IMR-90 (cell line): Measurements from ENCODE around the gene MEGF11. TPM values are rescaled to one million over a fixed set of nuclear protein-coding genes. Genes with fewer than 3 reads are reported as not detected.

ENCODE experiments used
- ATAC-seq: fragments of 200-7000 bp; cut with Tn5 transposase; 2 replicates; pipeline ENCODE4 v1.9.1; 2020; ENCODE audit warnings: low read depth, mild to moderate bottlenecking, moderate library complexity
- BruUV-seq: library from RNA; stranded (reverse); fragments of 400-500 nt; replicated peaks from 2 replicates; lab custom pipeline; 2021; lab: Mats Ljungman, UMichigan
- CTCF ChIA-PET: fragments of 300-600 bp; formaldehyde crosslinking; extraction: SDS; loops from one replicate; lab custom pipeline; 2021; ENCODE audit warnings: antibody characterized with exemption; lab: Yijun Ruan, JAX
- POLR2A ChIA-PET: fragments of 300-600 bp; sonication (Branson Sonifier 250); formaldehyde crosslinking; loops from one replicate; lab custom pipeline; 2022; ENCODE audit warnings: antibody characterized with exemption; ENCODE audit not compliant: unreplicated experiment; lab: Charles Lee
- DNase-seq: peaks from one replicate; pipeline ENCODE4 v3.0.0; 2013
- H2AFZ ChIP-seq: replicated peaks from 2 replicates; pipeline ENCODE3; 2013; ENCODE audit warnings: low read length, mild to moderate bottlenecking; ENCODE audit not compliant: poor library complexity
- H2AK5ac ChIP-seq: 2 replicates; pipeline ENCODE4 v1.6.1; 2013; ENCODE audit warnings: low read depth, low read length, inconsistent platforms
- H2AK9ac ChIP-seq: replicated peaks from 2 replicates; pipeline ENCODE3; 2013; ENCODE audit warnings: mild to moderate bottlenecking, low read depth, low read length, moderate library complexity; ENCODE audit not compliant: poor library complexity
- H2BK120ac ChIP-seq: 2 replicates; pipeline ENCODE4 v1.6.1; 2013; ENCODE audit warnings: low read depth, low read length, inconsistent platforms
- H2BK15ac ChIP-seq: 3 replicates; pipeline ENCODE4 v1.6.1; 2013; ENCODE audit warnings: low read depth, low read length, inconsistent platforms
- H2BK20ac ChIP-seq: 2 replicates; pipeline ENCODE4 v1.6.1; 2013; ENCODE audit warnings: low read depth, mild to moderate bottlenecking, inconsistent platforms, low read length, moderate library complexity
- H2BK5ac ChIP-seq: 2 replicates; pipeline ENCODE4 v1.6.1; 2013; ENCODE audit warnings: mild to moderate bottlenecking, low read depth, low read length, inconsistent platforms; ENCODE audit not compliant: poor library complexity, severe bottlenecking
- H3K14ac ChIP-seq: replicated peaks from 2 replicates; pipeline ENCODE4 v1.6.1; 2013; ENCODE audit warnings: low read depth, low read length, inconsistent platforms
- H3K18ac ChIP-seq: 2 replicates; pipeline ENCODE4 v1.6.1; 2013; ENCODE audit warnings: low read depth, low read length, control low read depth
- H3K23ac ChIP-seq: 2 replicates; pipeline ENCODE4 v1.6.1; 2013; ENCODE audit warnings: low read depth, low read length, inconsistent platforms
- H3K27ac ChIP-seq: 2 replicates; pipeline ENCODE4 v1.5.1; 2013; ENCODE audit warnings: mild to moderate bottlenecking, control low read depth, low read length; ENCODE audit not compliant: insufficient read depth
- H3K27me3 ChIP-seq: 2 replicates; pipeline ENCODE4 v1.6.1; 2013; ENCODE audit warnings: low read length; ENCODE audit not compliant: control insufficient read depth, insufficient read depth
- H3K36me3 ChIP-seq: 2 replicates; pipeline ENCODE4 v1.6.1; 2013; ENCODE audit warnings: low read length, mixed read lengths; ENCODE audit not compliant: control insufficient read depth, insufficient read depth
- H3K4ac ChIP-seq: 2 replicates; pipeline ENCODE4 v1.6.1; 2013; ENCODE audit warnings: low read depth, low read length, inconsistent platforms
- H3K4me1 ChIP-seq: 2 replicates; pipeline ENCODE4 v1.6.1; 2013; ENCODE audit warnings: low read length, mixed read lengths; ENCODE audit not compliant: control insufficient read depth, insufficient read depth
- H3K4me2 ChIP-seq: 2 replicates; pipeline ENCODE4 v1.6.1; 2013; ENCODE audit warnings: low read depth, mild to moderate bottlenecking, control low read depth, low read length, moderate library complexity
- H3K4me3 ChIP-seq: 2 replicates; pipeline ENCODE4 v1.5.1; 2013; ENCODE audit warnings: low read depth, mild to moderate bottlenecking, control low read depth, low read length, moderate library complexity; ENCODE audit not compliant: insufficient read depth
- H3K56ac ChIP-seq: 2 replicates; pipeline ENCODE4 v1.6.1; 2013; ENCODE audit warnings: low read length, inconsistent platforms; ENCODE audit not compliant: insufficient read depth; ENCODE audit errors: extremely low read depth
- H3K79me1 ChIP-seq, 2 experiments: 2 replicates each; pipeline ENCODE4 v1.6.1; 2013; ENCODE audit warnings: low read length in 2 of 2, inconsistent platforms in 1 of 2, low read depth in 1 of 2
- H3K9ac ChIP-seq: 2 replicates; pipeline ENCODE4 v1.6.1; 2013; ENCODE audit warnings: low read depth, low read length, control low read depth
- H3K9me1 ChIP-seq: 2 replicates; pipeline ENCODE4 v1.6.1; 2013; ENCODE audit warnings: low read length, inconsistent platforms; ENCODE audit not compliant: insufficient read depth
- H3K9me3 ChIP-seq: 2 replicates; pipeline ENCODE4 v1.6.1; 2013; ENCODE audit warnings: low read length; ENCODE audit not compliant: control insufficient read depth, insufficient read depth
- H4K20me1 ChIP-seq: 2 replicates; pipeline ENCODE4 v1.6.1; 2013; ENCODE audit warnings: low read length, inconsistent platforms; ENCODE audit not compliant: insufficient read depth
- H4K5ac ChIP-seq: 2 replicates; pipeline ENCODE4 v1.6.1; 2013; ENCODE audit warnings: mild to moderate bottlenecking, low read depth, low read length, control low read depth
- H4K8ac ChIP-seq, 2 experiments: 2 replicates each; pipeline ENCODE4 v1.6.1; 2013; ENCODE audit warnings: low read depth in 2 of 2, low read length in 2 of 2, control low read depth in 1 of 2, inconsistent platforms in 1 of 2
- H4K91ac ChIP-seq: 2 replicates; pipeline ENCODE4 v1.6.1; 2013; ENCODE audit warnings: low read depth, low read length, inconsistent platforms; ENCODE audit not compliant: insufficient read depth
- FOS ChIP-seq: fragments of 150-350 bp; IDR thresholded peaks from 2 replicates; pipeline ENCODE4 v1.6.1; 2016; ENCODE audit warnings: low read depth, low read length
- WGBS, 2 experiments: methylation state at CpG; one replicate each; pipeline versions ENCODE4 v1.1.5 to v1.1.7; 2013; ENCODE audit warnings: missing lambda C conversion rate in 2 of 2; ENCODE audit not compliant: insufficient read length in 1 of 2; ENCODE audit errors: extremely low coverage in 2 of 2; 5-methylcytosine and 5-hydroxymethylcytosine counted together
- dilution Hi-C: fragments of 300-500 bp; cut with HindIII; formaldehyde crosslinking; loops from one replicate; pipeline ENCODE4 v1.14.3; 2018; ENCODE audit warnings: low sequenced_read_pairs; ENCODE audit not compliant: unreplicated experiment
- in situ Hi-C: fragments of 300-500 bp; cut with MboI; formaldehyde crosslinking; loops from 3 replicates; pipeline ENCODE4 v1.14.3; 2019; ENCODE audit warnings: low sequenced_read_pairs, inconsistent platforms, mixed read lengths
- intact Hi-C: fragments of 100-400 bp; cut with micrococcal nuclease; formaldehyde crosslinking; loops from 2 replicates; pipeline ENCODE4 v1.10.0; 2022
- polyA plus RNA-seq, 3 experiments: library from polyadenylated mRNA; depleted of rRNA; stranded (reverse); fragments of >200 nt; gene quantifications; 2 replicates each; pipeline ENCODE4 v1.2.3, GENCODE V29; 2012; ENCODE audit warnings: low replicate concordance in 1 of 3
- total RNA-seq: library from RNA; depleted of rRNA; stranded (reverse); fragments of >200 nt; gene quantifications from 2 replicates; pipeline ENCODE4 v1.2.3, GENCODE V29; 2012

The MEGF11 gene
- total and polyA plus RNA-seq, 2 of the 4 experiments (the other 2 are of a cell fraction) = not detected

- Histone ChIP-seq H3K23ac (no peak overlapping the region), H3K36me3 (no peaks in the 10 kb centered on the region), H2BK15ac (no peak overlapping the region), H2BK120ac (no peak overlapping the region), H3K4ac (no peak overlapping the region), H4K91ac (no peak overlapping the region), H2AK9ac (no peak overlapping the region), H2BK20ac (no peak overlapping the region), H4K5ac (no peak overlapping the region), H3K9me1 (no peaks in the 10 kb centered on the region), H3K4me1 (no peaks in the 10 kb centered on the region), H2AFZ (no peak overlapping the region), H4K8ac (no peak overlapping the region), H3K79me1 (no peaks in the 10 kb centered on the region), H3K27me3 (peaks cover 81% of the 10 kb centered on the region), H2BK5ac (no peak overlapping the region), H3K9ac (no peak overlapping the region), H3K9me3 (no peaks in the 10 kb centered on the region), H3K27ac (no peak overlapping the region), H3K4me2 (no peak overlapping the region), H4K20me1 (no peaks in the 10 kb centered on the region), H2AK5ac (no peak overlapping the region), H3K18ac (no peak overlapping the region), H3K4me3 (no peak overlapping the region), H3K56ac (no peak overlapping the region), H3K14ac (no peak overlapping the region)
- ATAC-seq = no peak
- no CpG with 5 or more reads among the region's 3 CpGs for WGBS, 2 experiments
- BruUV-seq = no TSS peak
- in situ Hi-C loops = no loop called here
- POLR2A ChIA-PET = no interaction called here
- CTCF ChIA-PET = no interaction called here
- dilution Hi-C loops = no loop called here
- DNase-seq = no peak
- no peak for TF ChIP-seq FOS
- intact Hi-C loops = no loop called here
These were observed 123.0 kb downstream of the MEGF11 start for GRCh38 chr15:66130496-66131034.
